IMR-90 (cell line): ENCODE measurements around the gene LIMS2.

ENCODE experiments used
- BHLHE40 ChIP-seq: fragments of 150-350 bp; IDR thresholded peaks from 2 replicates; pipeline ENCODE4 v1.6.1; 2016; ENCODE audit warnings: mild to moderate bottlenecking, low read depth, low read length
- CEBPB ChIP-seq: IDR thresholded peaks from 2 replicates; pipeline ENCODE4 v1.6.1; 2012; ENCODE audit warnings: low read depth, low read length, improper control_type of control experiment
- CHD1 ChIP-seq: IDR thresholded peaks from 2 replicates; pipeline ENCODE4 v1.6.1; 2012; ENCODE audit warnings: low read depth, low read length, improper control_type of control experiment
- CTCF ChIP-seq: conservative IDR thresholded peaks from 2 replicates; pipeline ENCODE4 v1.5.1; 2012; ENCODE audit warnings: mild to moderate bottlenecking, low read depth, low read length, improper control_type of control experiment
- ELK1 ChIP-seq: fragments of 150-350 bp; IDR thresholded peaks from 2 replicates; pipeline ENCODE4 v1.6.1; 2016; ENCODE audit warnings: low read depth, mild to moderate bottlenecking, low read length, moderate library complexity, borderline replicate concordance
- MAFK ChIP-seq: IDR thresholded peaks from 2 replicates; pipeline ENCODE4 v1.6.1; 2012; ENCODE audit warnings: low read depth, low read length, improper control_type of control experiment
- NFE2L2 ChIP-seq: fragments of 150-350 bp; IDR thresholded peaks from 2 replicates; pipeline ENCODE4 v1.6.1; 2016; ENCODE audit warnings: low read depth, mild to moderate bottlenecking, low read length
- POLR2A ChIP-seq: IDR thresholded peaks from 2 replicates; pipeline ENCODE4 v1.6.1; 2012; ENCODE audit warnings: mild to moderate bottlenecking, low read depth, low read length
- RAD21 ChIP-seq: IDR thresholded peaks from 2 replicates; pipeline ENCODE4 v1.6.1; 2012; ENCODE audit warnings: low read length, improper control_type of control experiment
- RCOR1 ChIP-seq: IDR thresholded peaks from 2 replicates; pipeline ENCODE4 v1.6.1; 2012; ENCODE audit warnings: mild to moderate bottlenecking, low read length, improper control_type of control experiment; ENCODE audit not compliant: insufficient replicate concordance
- SMC3 ChIP-seq: fragments of 150-350 bp; IDR thresholded peaks from 2 replicates; pipeline ENCODE4 v1.6.1; 2016; ENCODE audit warnings: low read depth, mild to moderate bottlenecking, antibody characterized with exemption, low read length, moderate library complexity
- USF2 ChIP-seq: fragments of 150-350 bp; IDR thresholded peaks from 2 replicates; pipeline ENCODE4 v1.6.1; 2017; ENCODE audit warnings: mild to moderate bottlenecking, antibody characterized with exemption, low read length, low read depth

- TF ChIP-seq BHLHE40 (no peak), CTCF (no peak), POLR2A (no peak), RAD21 (no peak), ELK1 (no peak), SMC3 (no peak), RCOR1 (no peak), CHD1 (no peak), MAFK (no peak), USF2 (no peak), CEBPB (no peak), NFE2L2 (no peak)
Observed at GRCh38 chr2:127608061-127609030, 67.0 kb downstream of the LIMS2 start.
